C1 segment of cervical spinal cord (tissue), 14 donors: ENCODE results near the gene ACACB.

Source experiments
- DNase-seq, 14 donors: peaks; one replicate each; lab custom pipeline; 2025; lab: John Stamatoyannopoulos, UW

Gene ACACB

GRCh38 chr12:109109746-109110350 lies 6.5 kb upstream of the ACACB start:
- DNase-seq, result peak in 2 of 14 donors; percentile 23 to 40

- peak in 13 of 14 donors; percentile 26 to 87 (median 73) for DNase-seq
These were observed 5.3 kb upstream of the ACACB start for GRCh38 chr12:109110988-109111495.

- DNase-seq, result no peak
These were observed 3.5 kb upstream of the ACACB start for GRCh38 chr12:109112720-109113465.

- no peak for DNase-seq
These were observed 2.6 kb upstream of the ACACB start for GRCh38 chr12:109113661-109114321.

- no peak for DNase-seq
These were observed 1.7 kb upstream of the ACACB start for GRCh38 chr12:109114644-109115043.

- DNase-seq, result no peak
These were observed 1.0 kb upstream of the ACACB start for GRCh38 chr12:109115404-109115757.

- no peak for DNase-seq
These were observed 193 bp downstream of the ACACB start for GRCh38 chr12:109116611-109116949.

- no peak for DNase-seq
These were observed 3.7 kb downstream of the ACACB start for GRCh38 chr12:109120095-109120494.

GRCh38 chr12:109120557-109120956 lies 4.2 kb downstream of the ACACB start:
- no peak for DNase-seq

GRCh38 chr12:109121346-109121880 lies 5.0 kb downstream of the ACACB start:
- DNase-seq, result no peak

- no peak for DNase-seq
These were observed 8.7 kb downstream of the ACACB start for GRCh38 chr12:109124878-109125648.

GRCh38 chr12:109125791-109126190 lies 9.4 kb downstream of the ACACB start:
- DNase-seq, result no peak

GRCh38 chr12:109126784-109127183 lies 10.4 kb downstream of the ACACB start:
- no peak for DNase-seq

GRCh38 chr12:109127533-109128242 lies 11.3 kb downstream of the ACACB start:
- no peak for DNase-seq

- DNase-seq, result no peak
These were observed 14.1 kb downstream of the ACACB start for GRCh38 chr12:109130297-109131153.

GRCh38 chr12:109131154-109132050 lies 15.0 kb downstream of the ACACB start:
- peak in 5 of 14 donors; percentile 10 to 73 (median 15) for DNase-seq

- DNase-seq, result peak in 1 of 14 donors; percentile 20
These were observed 18.0 kb downstream of the ACACB start for GRCh38 chr12:109134186-109134917.

GRCh38 chr12:109137055-109137454 lies 20.7 kb downstream of the ACACB start:
- no peak for DNase-seq
